BJ (cell line): ENCODE data around the gene MPIG6B. TPM values are rescaled to one million over a fixed set of nuclear protein-coding genes. Genes with fewer than 3 reads are reported as not detected.

Source experiments
- CTCF ChIA-PET: fragments of 350-600 bp; formaldehyde crosslinking; extraction: SDS; loops from one replicate; lab custom pipeline; 2021; ENCODE audit warnings: antibody characterized with exemption, inconsistent platforms; lab: Yijun Ruan, JAX
- POLR2A ChIA-PET: fragments of 300-600 bp; sonication (Branson Sonifier 250); formaldehyde crosslinking; extraction: SDS; loops from one replicate; lab custom pipeline; 2021; ENCODE audit warnings: antibody characterized with exemption; lab: Charles Lee
- DNase-seq: peaks from one replicate; pipeline ENCODE4 v3.0.0-alpha.2; 2011; ENCODE audit warnings: low read depth
- H3K27me3 ChIP-seq: 2 replicates; pipeline ENCODE4 v1.6.0; 2011; ENCODE audit warnings: low read length; ENCODE audit not compliant: control insufficient read depth, insufficient read depth
- H3K36me3 ChIP-seq: 2 replicates; pipeline ENCODE4 v1.5.1; 2011; ENCODE audit warnings: low read length; ENCODE audit not compliant: control insufficient read depth, insufficient read depth
- H3K4me3 ChIP-seq: 2 replicates; pipeline ENCODE4 v1.5.1; 2011; ENCODE audit warnings: low read depth, mild to moderate bottlenecking, control low read depth, low read length
- polyA plus RNA-seq: library from polyadenylated mRNA; depleted of rRNA; stranded (reverse); fragments of >200 nt; gene quantifications from 2 replicates; pipeline ENCODE4 v1.2.3, GENCODE V29; 2011
- TF ChIP-seq, protein P1 (sequence below): IDR thresholded peaks from 2 replicates; pipeline ENCODE4 v1.5.1; 2011; ENCODE audit warnings: low read depth, mild to moderate bottlenecking, control low read depth, inconsistent platforms, low read length, moderate library complexity; ENCODE audit not compliant: insufficient read depth

The MPIG6B gene
- polyA plus RNA-seq, 1 experiment = not detected

GRCh38 chr6:31752739-31753319, 29.7 kb downstream of the MPIG6B start:
- TF ChIP-seq, protein P1, sequence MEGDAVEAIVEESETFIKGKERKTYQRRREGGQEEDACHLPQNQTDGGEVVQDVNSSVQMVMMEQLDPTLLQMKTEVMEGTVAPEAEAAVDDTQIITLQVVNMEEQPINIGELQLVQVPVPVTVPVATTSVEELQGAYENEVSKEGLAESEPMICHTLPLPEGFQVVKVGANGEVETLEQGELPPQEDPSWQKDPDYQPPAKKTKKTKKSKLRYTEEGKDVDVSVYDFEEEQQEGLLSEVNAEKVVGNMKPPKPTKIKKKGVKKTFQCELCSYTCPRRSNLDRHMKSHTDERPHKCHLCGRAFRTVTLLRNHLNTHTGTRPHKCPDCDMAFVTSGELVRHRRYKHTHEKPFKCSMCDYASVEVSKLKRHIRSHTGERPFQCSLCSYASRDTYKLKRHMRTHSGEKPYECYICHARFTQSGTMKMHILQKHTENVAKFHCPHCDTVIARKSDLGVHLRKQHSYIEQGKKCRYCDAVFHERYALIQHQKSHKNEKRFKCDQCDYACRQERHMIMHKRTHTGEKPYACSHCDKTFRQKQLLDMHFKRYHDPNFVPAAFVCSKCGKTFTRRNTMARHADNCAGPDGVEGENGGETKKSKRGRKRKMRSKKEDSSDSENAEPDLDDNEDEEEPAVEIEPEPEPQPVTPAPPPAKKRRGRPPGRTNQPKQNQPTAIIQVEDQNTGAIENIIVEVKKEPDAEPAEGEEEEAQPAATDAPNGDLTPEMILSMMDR = no peak
- DNase-seq = no peak
- POLR2A ChIA-PET = no interaction called here
- H3K27me3 ChIP-seq = no peaks in the 10 kb centered on the region
- CTCF ChIA-PET = interaction anchor here (0.7 kb wide), 2 partner anchors 9 to 17 kb away, joined by 3 to 4 read pairs; no protein-coding TSS in a partner anchor
- no peaks in the 10 kb centered on the region for H3K36me3 ChIP-seq
- H3K4me3 ChIP-seq = no peak overlapping the region

GRCh38 chr6:31758281-31758680, 35.1 kb downstream of the MPIG6B start:
- DNase-seq = no peak
- ChIA-PET CTCF (interaction anchor here (1.4 to 3.1 kb wide), 3 partner anchors 11 to 72 kb away, joined by 4 to 12 read pairs (median 7); no protein-coding TSS in a partner anchor), POLR2A (no interaction called here)
- no peaks in the 10 kb centered on the region for H3K27me3 ChIP-seq
- H3K36me3 ChIP-seq = no peaks in the 10 kb centered on the region; the same call in 1 of the 2 replicates
- TF ChIP-seq, protein P1 = no peak
- no peak overlapping the region for H3K4me3 ChIP-seq

GRCh38 chr6:31760790-31761189, 37.6 kb downstream of the MPIG6B start:
- no peaks in the 10 kb centered on the region; the same call in 1 of the 2 replicates for H3K36me3 ChIP-seq
- H3K4me3 ChIP-seq = no peak overlapping the region
- H3K27me3 ChIP-seq = no peaks in the 10 kb centered on the region
- ChIA-PET CTCF (interaction anchor here (3.1 kb wide), 1 partner anchor 9 kb away, joined by 12 read pairs; no protein-coding TSS in a partner anchor), POLR2A (no interaction called here)
- TF ChIP-seq, protein P1 = no peak
- DNase-seq = no peak

DNA sequence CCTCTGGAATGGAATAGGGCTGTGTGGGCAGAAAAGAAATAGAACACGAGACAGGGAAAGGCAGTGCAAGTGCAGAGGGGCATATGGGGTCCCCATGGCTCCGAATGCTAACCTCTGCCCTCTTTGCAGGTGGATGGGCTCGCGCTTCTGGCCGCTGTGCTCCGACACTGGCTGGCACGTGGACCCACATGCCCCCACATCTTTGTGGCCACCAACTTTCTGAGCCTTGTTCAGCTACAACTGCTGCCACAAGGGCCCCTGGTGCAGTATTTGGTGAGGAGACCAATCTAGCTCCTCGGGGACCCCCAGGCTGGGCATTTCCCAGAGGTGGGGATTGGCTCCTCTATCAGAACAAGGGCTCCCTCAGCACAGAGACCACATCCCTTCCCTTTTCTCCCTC, 38.2 kb downstream of the MPIG6B start:
- POLR2A ChIA-PET = no interaction called here
- CTCF ChIA-PET = no interaction called here
- DNase-seq = no peak
- H3K36me3 ChIP-seq = no peaks in the 10 kb centered on the region; the same call in 1 of the 2 replicates
- H3K4me3 ChIP-seq = no peak overlapping the region
- TF ChIP-seq, protein P1 = no peak
- no peaks in the 10 kb centered on the region for H3K27me3 ChIP-seq

DNA sequence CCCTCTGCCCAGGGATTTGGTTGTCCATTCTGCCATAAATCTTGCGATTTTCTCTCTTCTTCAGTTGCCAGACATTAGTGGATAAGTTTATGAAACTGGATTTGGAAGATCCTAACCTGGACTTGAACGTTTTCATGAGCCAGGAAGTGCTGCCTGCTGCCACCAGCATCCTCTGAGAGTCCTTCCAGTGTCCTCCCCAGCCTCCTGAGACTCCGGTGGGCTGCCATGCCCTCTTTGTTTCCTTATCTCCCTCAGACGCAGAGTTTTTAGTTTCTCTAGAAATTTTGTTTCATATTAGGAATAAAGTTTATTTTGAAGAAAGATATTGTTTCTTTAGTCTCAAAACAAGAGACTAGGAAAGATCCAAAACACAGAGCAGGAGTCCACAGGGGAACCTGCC, 39.2 kb downstream of the MPIG6B start, which contains the start of gene SAPCD1:
Gene SAPCD1, plus strand, starts transcription at position 301 of the 400 bp plus-strand sequence. CDS start 399 bp downstream, outside the sequence.
- POLR2A ChIA-PET = no interaction called here
- TF ChIP-seq, protein P1 = no peak
- no peak for DNase-seq

More for the DNA sequence above, 39.2 kb downstream of the MPIG6B start, which contains the start of gene SAPCD1:
- CTCF ChIA-PET = no interaction called here
- no peak within 1 kb of the TSS for H3K4me3 ChIP-seq
- H3K27me3 ChIP-seq = no peaks in the 10 kb centered on the region
- no peaks in the 10 kb centered on the region; the same call in 1 of the 2 replicates for H3K36me3 ChIP-seq
